Tibial nerve (tissue), 4 donors: ENCODE data around the gene LRRC1.

ENCODE experiments used
- EP300 ChIP-seq, 2 donors: sonication (generic); formaldehyde crosslinking; IDR thresholded peaks; one replicate each; pipeline ENCODE4 v1.6.1; 2017; ENCODE audit warnings: antibody characterized with exemption in 2 of 2, mild to moderate bottlenecking in 1 of 2
- POLR2A ChIP-seq, 2 donors: fragments of 450-650 bp; IDR thresholded peaks; one replicate each; pipeline ENCODE4 v1.6.1; 2017; ENCODE audit warnings: antibody characterized with exemption in 2 of 2, mild to moderate bottlenecking in 2 of 2, moderate library complexity in 2 of 2
- TF ChIP-seq, protein P1 (sequence below), 5 experiments: fragments of 200-600 bp in 3 of 5; fragments of 450-650 bp in 2 of 5; sonication (generic) in 3 of 5; IDR thresholded peaks; one replicate each; pipeline ENCODE4 v1.5.1; 2016 to 2019; ENCODE audit warnings: antibody characterized with exemption in 5 of 5, mild to moderate bottlenecking in 3 of 5, moderate library complexity in 2 of 5

DNA sequence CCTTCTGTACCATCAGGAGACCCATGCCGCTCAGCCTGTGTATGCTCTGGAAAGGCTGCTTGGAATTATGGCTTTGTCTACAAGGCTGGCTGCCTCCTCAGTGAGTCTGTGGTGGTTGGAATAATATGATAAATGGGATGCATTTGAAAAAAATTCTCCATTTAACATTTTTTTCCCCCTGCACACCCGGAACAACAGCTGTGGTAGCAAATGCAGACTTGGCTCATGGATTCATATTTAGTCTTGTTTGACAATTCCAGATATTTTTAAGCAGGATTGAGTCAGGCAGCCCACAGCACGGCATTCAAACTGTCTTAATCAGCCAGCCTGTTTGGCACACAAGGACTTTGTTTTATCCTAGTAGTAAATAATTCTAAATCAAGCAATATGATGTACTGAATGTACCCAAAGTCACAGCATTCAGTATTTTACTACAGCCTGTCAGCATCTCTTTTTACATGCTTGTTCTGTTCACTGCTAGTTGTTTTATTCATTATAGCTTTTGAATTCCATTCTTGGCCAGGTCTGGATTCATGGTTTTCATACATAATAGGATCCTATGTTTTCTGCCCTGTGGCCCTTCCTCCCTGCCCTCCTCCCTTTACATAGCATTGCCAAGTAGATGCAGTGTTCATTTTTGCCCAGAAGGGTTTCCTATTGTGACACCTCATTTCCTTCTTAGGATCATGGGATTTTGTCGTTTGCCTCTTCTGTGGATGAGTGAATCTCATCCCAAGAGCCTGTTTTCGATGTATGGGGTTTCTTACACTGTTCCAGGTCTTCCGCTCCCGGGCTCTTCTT, 68.1 kb downstream of the LRRC1 start:
- TF ChIP-seq, protein P1, sequence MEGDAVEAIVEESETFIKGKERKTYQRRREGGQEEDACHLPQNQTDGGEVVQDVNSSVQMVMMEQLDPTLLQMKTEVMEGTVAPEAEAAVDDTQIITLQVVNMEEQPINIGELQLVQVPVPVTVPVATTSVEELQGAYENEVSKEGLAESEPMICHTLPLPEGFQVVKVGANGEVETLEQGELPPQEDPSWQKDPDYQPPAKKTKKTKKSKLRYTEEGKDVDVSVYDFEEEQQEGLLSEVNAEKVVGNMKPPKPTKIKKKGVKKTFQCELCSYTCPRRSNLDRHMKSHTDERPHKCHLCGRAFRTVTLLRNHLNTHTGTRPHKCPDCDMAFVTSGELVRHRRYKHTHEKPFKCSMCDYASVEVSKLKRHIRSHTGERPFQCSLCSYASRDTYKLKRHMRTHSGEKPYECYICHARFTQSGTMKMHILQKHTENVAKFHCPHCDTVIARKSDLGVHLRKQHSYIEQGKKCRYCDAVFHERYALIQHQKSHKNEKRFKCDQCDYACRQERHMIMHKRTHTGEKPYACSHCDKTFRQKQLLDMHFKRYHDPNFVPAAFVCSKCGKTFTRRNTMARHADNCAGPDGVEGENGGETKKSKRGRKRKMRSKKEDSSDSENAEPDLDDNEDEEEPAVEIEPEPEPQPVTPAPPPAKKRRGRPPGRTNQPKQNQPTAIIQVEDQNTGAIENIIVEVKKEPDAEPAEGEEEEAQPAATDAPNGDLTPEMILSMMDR (IDR thresholded peaks at IDR 0.05) = no peak
- TF ChIP-seq POLR2A (IDR thresholded peaks at IDR 0.05) (no peak), EP300 (IDR thresholded peaks at IDR 0.05) (peak in 1 of 2 donors; percentile 72)
